Tracheal epithelial cell (primary cell): Measurements from ENCODE around the gene ZNF717. TPM values are rescaled to one million over a fixed set of nuclear protein-coding genes. Genes with fewer than 3 reads are reported as not detected.

Experiments used
- total RNA-seq: library from RNA; depleted of rRNA; stranded (reverse); fragments of >200 nt; gene quantifications from 2 replicates; pipeline ENCODE4 v1.2.1, GENCODE V29; 2014

ZNF717 gene
- 11.3 and 12.8 TPM in 2 replicates for total RNA-seq

DNA sequence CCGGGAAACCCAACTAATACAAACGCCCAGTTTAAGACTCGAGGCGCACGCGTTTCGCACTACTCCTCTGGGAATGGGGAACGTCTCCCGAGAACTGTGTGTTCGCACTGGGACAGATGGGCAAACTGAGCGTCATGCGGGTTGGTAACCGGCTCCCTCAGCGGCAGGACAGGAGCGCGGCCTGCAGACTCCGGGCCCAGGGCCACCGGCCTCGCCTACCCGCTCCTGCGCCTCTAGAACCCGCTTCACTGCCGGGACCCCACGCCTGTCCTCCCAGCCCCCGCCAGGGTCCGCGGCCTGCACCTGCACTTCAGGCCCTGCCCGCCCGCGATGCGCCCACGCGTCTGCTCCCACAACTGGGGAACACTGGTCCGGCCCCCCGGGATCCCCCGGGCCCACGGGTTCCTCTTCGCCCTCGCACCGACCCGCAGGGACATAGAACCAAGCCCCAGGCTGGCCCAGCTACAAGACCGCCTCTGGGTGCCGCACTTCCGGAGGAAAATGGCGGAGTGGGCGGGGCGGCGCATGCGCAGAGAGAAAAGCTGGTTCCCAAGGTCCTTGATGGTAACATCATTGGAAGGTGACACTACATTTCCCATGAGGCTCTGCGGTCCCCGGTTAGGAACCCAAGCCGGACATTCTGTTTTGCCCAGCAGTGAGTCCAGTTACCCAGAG, at the start of gene ZNF717:
Gene ZNF717, minus strand, starts transcription at position 469 of the 675 bp plus-strand sequence. CDS start 2,187 bp downstream, outside the sequence.

Other genes with a start within 250 kb of the ZNF717 start
- gene FRG2C, start 121.2 kb downstream of the ZNF717 start, total RNA-seq, result not detected in 2 replicates